Colonic mucosa (tissue), 4 donors: ENCODE results near the gene SLIT3. TPM values are rescaled to one million over a fixed set of nuclear protein-coding genes. Genes with fewer than 3 reads are reported as not detected.

ENCODE experiments used
- DNase-seq: peaks from one replicate; pipeline ENCODE4 v3.0.0-alpha.2; 2020
- H3K27ac ChIP-seq: fragments of 200-600 bp; one replicate; pipeline ENCODE4 v1.8.0; 2021
- H3K27me3 ChIP-seq: fragments of 200-600 bp; one replicate; pipeline ENCODE4 v1.8.0; 2021
- H3K36me3 ChIP-seq: fragments of 200-600 bp; one replicate; pipeline ENCODE4 v1.8.0; 2021
- H3K4me1 ChIP-seq: fragments of 200-600 bp; one replicate; pipeline ENCODE4 v1.8.0; 2021; ENCODE audit warnings: mild to moderate bottlenecking
- H3K4me3 ChIP-seq: fragments of 200-600 bp; one replicate; pipeline ENCODE4 v1.8.0; 2021
- H3K9ac ChIP-seq, 2 donors: one replicate each; pipeline ENCODE4 v1.7.0; 2013; ENCODE audit warnings: control low read depth in 2 of 2, low read depth in 2 of 2, low read length in 2 of 2
- H3K9me3 ChIP-seq: fragments of 200-600 bp; one replicate; pipeline ENCODE4 v1.8.0; 2021
- intact Hi-C: fragments of 100-400 bp; cut with DNase I; formaldehyde crosslinking; loops from one replicate; pipeline ENCODE4 v1.14.1; 2022
- total RNA-seq, 2 donors: library from RNA; stranded (reverse); fragmentation: NEBNext Ultra II Directional in 1 of 2; extraction: Animal tissue kit (Norgen Biotek cat#: 25700) in 1 of 2; gene quantifications; one replicate each; pipeline ENCODE4 v1.2.1, GENCODE V29; 2021
- TF ChIP-seq, protein P1 (sequence below): fragments of 200-600 bp; IDR thresholded peaks from one replicate; pipeline ENCODE4 v1.8.0; 2022; ENCODE audit warnings: antibody characterized with exemption, mild to moderate bottlenecking
- donor health status: healthy.
- donor health status: DM: no; HTN: no; CAD: no.
- donor health status: DM: no; HTN: no; CAD: no.

SLIT3 gene
- total RNA-seq, 2 donors from 2014 or later, result 3.4 to 7.6 TPM

DNA sequence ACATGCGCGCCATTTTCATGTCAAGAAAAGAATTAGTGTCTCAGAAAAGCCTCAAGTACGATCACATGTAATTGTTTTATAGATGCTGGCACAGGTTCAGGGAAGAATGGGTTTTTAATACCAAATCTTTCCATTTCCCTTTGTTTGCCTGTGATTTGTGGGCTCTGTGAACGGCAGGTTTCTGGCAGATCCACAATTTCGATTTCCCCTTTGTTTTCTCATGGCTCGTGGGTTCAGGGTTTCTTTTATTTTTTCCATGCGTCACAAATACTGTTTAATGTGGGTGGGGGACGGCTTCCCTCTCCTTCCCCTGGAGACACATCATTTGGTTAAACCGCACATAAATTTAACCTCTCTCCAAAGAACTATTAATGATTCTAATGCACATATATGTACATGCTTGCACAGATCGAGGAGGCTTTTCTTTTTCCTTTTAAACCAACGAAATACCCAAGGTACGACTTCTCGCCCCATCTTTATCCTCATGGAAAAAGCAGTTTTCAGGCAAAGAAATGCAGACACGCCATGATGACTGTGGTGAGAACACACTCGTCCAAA, 195.9 kb downstream of the SLIT3 start:
- H3K4me3 ChIP-seq, result no peak overlapping the region
- no peak overlapping the region for H3K27ac ChIP-seq
- no peak for DNase-seq
- no peak overlapping the region for H3K9ac ChIP-seq
- TF ChIP-seq, protein P1, sequence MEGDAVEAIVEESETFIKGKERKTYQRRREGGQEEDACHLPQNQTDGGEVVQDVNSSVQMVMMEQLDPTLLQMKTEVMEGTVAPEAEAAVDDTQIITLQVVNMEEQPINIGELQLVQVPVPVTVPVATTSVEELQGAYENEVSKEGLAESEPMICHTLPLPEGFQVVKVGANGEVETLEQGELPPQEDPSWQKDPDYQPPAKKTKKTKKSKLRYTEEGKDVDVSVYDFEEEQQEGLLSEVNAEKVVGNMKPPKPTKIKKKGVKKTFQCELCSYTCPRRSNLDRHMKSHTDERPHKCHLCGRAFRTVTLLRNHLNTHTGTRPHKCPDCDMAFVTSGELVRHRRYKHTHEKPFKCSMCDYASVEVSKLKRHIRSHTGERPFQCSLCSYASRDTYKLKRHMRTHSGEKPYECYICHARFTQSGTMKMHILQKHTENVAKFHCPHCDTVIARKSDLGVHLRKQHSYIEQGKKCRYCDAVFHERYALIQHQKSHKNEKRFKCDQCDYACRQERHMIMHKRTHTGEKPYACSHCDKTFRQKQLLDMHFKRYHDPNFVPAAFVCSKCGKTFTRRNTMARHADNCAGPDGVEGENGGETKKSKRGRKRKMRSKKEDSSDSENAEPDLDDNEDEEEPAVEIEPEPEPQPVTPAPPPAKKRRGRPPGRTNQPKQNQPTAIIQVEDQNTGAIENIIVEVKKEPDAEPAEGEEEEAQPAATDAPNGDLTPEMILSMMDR, result no peak
- intact Hi-C loops, result no loop called here
- no peaks in the 10 kb centered on the region for H3K27me3 ChIP-seq
- no peaks in the 10 kb centered on the region for H3K9me3 ChIP-seq
- H3K4me1 ChIP-seq, result no peaks in the 10 kb centered on the region
- no peaks in the 10 kb centered on the region for H3K36me3 ChIP-seq

DNA sequence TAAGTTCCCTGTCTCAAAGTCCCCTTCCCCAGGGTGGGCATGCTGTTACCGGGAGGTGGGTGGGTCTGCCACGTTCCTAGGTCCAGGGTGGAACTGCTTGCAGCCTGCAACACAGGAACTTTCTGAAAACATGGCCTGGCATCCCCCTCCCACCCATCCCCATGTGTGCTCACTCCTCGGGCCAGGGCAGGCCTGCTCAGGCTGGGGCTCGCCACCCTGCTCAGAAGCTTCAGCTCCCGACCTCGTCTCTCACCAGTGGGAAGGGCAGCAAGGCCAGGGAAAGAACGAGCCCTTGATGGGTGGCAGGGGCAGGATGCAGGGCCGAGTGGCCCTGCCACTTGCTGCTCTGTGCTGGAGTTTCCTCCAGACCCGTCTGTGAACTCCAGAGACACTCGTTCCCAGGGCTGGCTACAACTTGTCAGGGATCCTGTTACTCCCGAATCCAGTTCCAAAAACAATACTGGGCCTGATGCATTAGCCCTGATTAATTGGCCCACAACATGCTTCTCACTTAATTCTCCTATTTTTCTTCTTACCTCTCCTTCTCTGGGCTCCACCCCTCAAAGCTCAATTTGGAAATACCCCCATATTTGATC, 197.3 kb downstream of the SLIT3 start:
- Histone ChIP-seq H3K36me3 (no peaks in the 10 kb centered on the region), H3K4me3 (no peak overlapping the region), H3K9ac (no peak overlapping the region), H3K9me3 (no peaks in the 10 kb centered on the region), H3K27me3 (no peaks in the 10 kb centered on the region), H3K27ac (no peak overlapping the region), H3K4me1 (no peaks in the 10 kb centered on the region)
- TF ChIP-seq, protein P1, result no peak
- intact Hi-C loops, result no loop called here
- no peak for DNase-seq

DNA sequence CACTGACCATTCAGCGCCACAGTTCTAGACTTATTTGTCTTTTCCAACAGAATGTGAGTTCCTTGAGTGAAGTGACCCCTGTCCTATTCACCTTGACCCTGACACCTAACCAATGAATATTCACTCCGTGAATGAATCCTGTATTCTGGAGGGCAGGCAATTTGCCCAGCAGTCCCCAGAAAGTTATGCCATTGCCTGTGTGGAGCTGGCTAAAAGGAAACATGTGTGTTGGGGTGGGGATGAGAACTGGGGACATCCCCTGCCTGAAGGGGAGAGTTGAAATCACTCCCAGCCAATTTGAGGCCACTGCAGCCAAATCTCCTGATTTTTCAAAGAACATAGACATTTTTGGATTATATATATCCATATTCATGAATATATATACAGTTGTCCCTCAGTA, 199.0 kb downstream of the SLIT3 start:
- Histone ChIP-seq H3K9me3 (no peaks in the 10 kb centered on the region), H3K27ac (no peak overlapping the region), H3K4me1 (no peaks in the 10 kb centered on the region), H3K27me3 (no peaks in the 10 kb centered on the region), H3K9ac (no peak overlapping the region), H3K4me3 (no peak overlapping the region), H3K36me3 (no peaks in the 10 kb centered on the region)
- intact Hi-C loops, result no loop called here
- TF ChIP-seq, protein P1, result no peak
- DNase-seq, result no peak

DNA sequence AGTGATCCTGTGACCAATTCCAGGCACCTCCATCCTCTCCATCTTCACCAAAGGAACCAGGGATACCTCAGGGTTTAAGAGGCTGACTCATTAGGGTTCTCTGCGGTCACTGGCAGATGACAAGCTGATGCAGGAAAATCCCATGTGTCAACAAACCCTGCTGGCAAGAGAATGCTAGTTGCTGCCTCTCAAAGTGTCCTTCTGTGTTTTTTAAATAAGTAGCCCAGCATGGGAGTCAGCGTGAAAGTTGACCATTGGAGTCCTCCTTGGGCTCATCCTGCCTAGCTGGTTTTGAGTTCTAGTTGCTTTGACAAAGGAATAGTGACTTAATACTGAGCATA, 200.2 kb downstream of the SLIT3 start:
- TF ChIP-seq, protein P1, result no peak
- no peaks in the 10 kb centered on the region for H3K27me3 ChIP-seq
- no peaks in the 10 kb centered on the region for H3K9me3 ChIP-seq
- DNase-seq, result no peak
- no peak overlapping the region for H3K4me3 ChIP-seq
- H3K27ac ChIP-seq, result no peak overlapping the region
- intact Hi-C loops, result no loop called here
- no peak overlapping the region for H3K9ac ChIP-seq
- H3K4me1 ChIP-seq, result no peaks in the 10 kb centered on the region
- no peaks in the 10 kb centered on the region for H3K36me3 ChIP-seq

DNA sequence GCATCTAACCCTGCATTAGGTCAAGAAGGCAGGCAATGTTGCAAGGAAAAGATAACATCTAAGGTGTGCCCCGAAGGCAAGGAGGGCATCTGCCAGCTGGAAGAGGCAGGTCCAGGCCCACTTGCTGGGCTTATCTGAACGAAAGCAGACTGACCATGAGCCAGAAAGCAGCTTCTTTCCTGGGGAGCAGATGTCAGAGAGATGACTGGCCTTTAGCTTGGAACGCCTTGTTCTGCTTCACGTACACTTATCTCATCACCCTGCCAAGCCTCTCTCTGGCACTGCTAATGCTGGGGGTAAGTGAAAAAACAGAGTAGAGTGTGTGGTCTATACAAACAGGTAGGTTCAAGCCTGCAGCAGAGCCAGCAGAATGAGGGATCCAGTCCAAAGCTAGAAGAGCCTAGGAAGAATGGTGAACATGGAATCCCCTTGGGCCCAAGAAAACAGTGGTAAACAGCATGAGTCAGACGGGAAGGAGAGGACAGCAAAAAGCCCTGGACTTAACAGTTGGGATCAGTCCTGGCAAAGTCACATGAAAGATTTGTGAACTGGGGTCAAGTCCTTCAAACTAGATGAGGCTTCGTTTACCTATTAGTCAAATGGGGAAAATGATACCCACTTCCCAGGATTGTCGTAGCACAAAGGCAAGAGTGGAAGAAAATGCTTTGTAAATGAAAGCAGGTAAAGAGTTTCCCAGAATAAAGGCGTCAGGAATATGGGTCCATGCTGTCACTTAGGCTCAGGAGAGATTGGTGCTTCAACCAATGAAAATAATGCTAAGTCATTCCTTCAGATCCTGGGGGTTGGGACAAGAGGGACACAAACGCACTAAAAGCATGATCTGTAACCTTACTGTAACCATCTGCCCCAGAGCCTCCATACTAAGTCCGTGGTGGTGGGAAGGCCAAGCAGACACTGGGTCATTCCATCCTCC, 200.9 kb downstream of the SLIT3 start:
- Histone ChIP-seq H3K9ac (no peak overlapping the region), H3K27ac (no peak overlapping the region), H3K4me1 (no peaks in the 10 kb centered on the region)

More for the DNA sequence above, 200.9 kb downstream of the SLIT3 start:
- TF ChIP-seq, protein P1, result no peak
- Histone ChIP-seq H3K9me3 (no peaks in the 10 kb centered on the region), H3K27me3 (no peaks in the 10 kb centered on the region), H3K36me3 (no peaks in the 10 kb centered on the region), H3K4me3 (no peak overlapping the region)
- DNase-seq, result peak; percentile 18
- intact Hi-C loops, result no loop called here
